K562 (cell line): Measurements from ENCODE around the gene OPA3.

Experiments used
- BDP1 ChIP-seq: IDR thresholded peaks from 3 replicates; pipeline ENCODE4 v1.6.1; 2011; ENCODE audit not compliant: insufficient read length, insufficient read depth
- CTCF ChIP-seq, 3 experiments: IDR thresholded peaks in 2 of 3; conservative IDR thresholded peaks in 1 of 3; 2 replicates each; pipeline ENCODE4 v1.5.1; 2011 to 2012; ENCODE audit warnings: low read length in 3 of 3, mild to moderate bottlenecking in 3 of 3, control low read depth in 2 of 3, improper control_type of control experiment in 1 of 3, inconsistent platforms in 1 of 3, low read depth in 1 of 3, mixed read lengths in 1 of 3, moderate library complexity in 1 of 3; ENCODE audit not compliant: insufficient read depth in 2 of 3
- ETV6 ChIP-seq, 3 experiments: fragments of 150-350 bp in 1 of 3; sonication (generic) in 1 of 3; formaldehyde crosslinking in 1 of 3; IDR thresholded peaks; 2 replicates each; pipeline versions ENCODE4 v1.6.1 to v1.8.0; 2014 to 2022; ENCODE audit warnings: borderline replicate concordance in 2 of 3, low read depth in 2 of 3, antibody characterized with exemption in 1 of 3, low read length in 1 of 3, mild to moderate bottlenecking in 1 of 3, missing genetic modification reagents in 1 of 3
- HCFC1 ChIP-seq: IDR thresholded peaks from 2 replicates; pipeline ENCODE4 v1.6.1; 2012; ENCODE audit warnings: low read depth, low read length, improper control_type of control experiment
- IRF1 ChIP-seq: sonication (generic); formaldehyde crosslinking; IDR thresholded peaks from 2 replicates; pipeline ENCODE4 v1.8.0; 2022; ENCODE audit warnings: missing genetic modification reagents, mild to moderate bottlenecking, borderline replicate concordance
- NFIC ChIP-seq: fragments of 450-650 bp; IDR thresholded peaks from 2 replicates; pipeline ENCODE4 v1.6.1; 2017; ENCODE audit warnings: mild to moderate bottlenecking, inconsistent platforms
- NR2C2 ChIP-seq, 2 experiments: fragments of 200-800 bp in 1 of 2; sonication (Bioruptor generic) in 1 of 2; sonication (generic) in 1 of 2; formaldehyde crosslinking in 1 of 2; IDR thresholded peaks; 2 replicates each; pipeline versions ENCODE4 v1.6.1 to v1.8.0; 2016 to 2022; ENCODE audit warnings: mild to moderate bottlenecking in 1 of 2, missing compliant biosample characterization in 1 of 2, missing genetic modification characterization in 1 of 2, missing genetic modification reagents in 1 of 2
- NRF1 ChIP-seq, 2 experiments: fragments of 450-650 bp; IDR thresholded peaks in 1 of 2; conservative IDR thresholded peaks in 1 of 2; 2 replicates each; pipeline ENCODE4 v1.6.1; 2014; ENCODE audit warnings: mild to moderate bottlenecking in 2 of 2
- POLR2A ChIP-seq: fragments of 450-650 bp; conservative IDR thresholded peaks from 2 replicates; pipeline ENCODE4 v1.6.1; 2016
- RB1 ChIP-seq: fragments of 450-650 bp; IDR thresholded peaks from 2 replicates; pipeline ENCODE4 v1.6.1; 2017; ENCODE audit warnings: low read depth, mild to moderate bottlenecking
- TBP ChIP-seq: optimal IDR thresholded peaks from 2 replicates; pipeline ENCODE3; 2011; ENCODE audit warnings: low read depth, low read length, improper control_type of control experiment
- ZBTB34 ChIP-seq: fragments of 250-450 bp; sonication (Bioruptor Pico); IDR thresholded peaks from 2 replicates; pipeline ENCODE4 v1.8.0; 2021; ENCODE audit warnings: mild to moderate bottlenecking, moderate library complexity
- ZNF639 ChIP-seq, 2 experiments: fragments of 200-800 bp in 1 of 2; sonication (Bioruptor generic) in 1 of 2; sonication (generic) in 1 of 2; formaldehyde crosslinking in 1 of 2; IDR thresholded peaks in 1 of 2; conservative IDR thresholded peaks in 1 of 2; 2 replicates each; pipeline versions ENCODE4 v1.5.0 to v1.6.1; 2016 to 2020; ENCODE audit warnings: missing compliant biosample characterization in 1 of 2, missing genetic modification characterization in 1 of 2, missing genetic modification reagents in 1 of 2

GRCh38 chr19:45514376-45515051 is 70.1 kb downstream of the OPA3 start:
- TF ChIP-seq CTCF (IDR thresholded peaks at IDR 0.05 in 2 of 3, conservative IDR thresholded peaks at IDR 0.05 in 1 of 3; ENCODE audit: insufficient read depth in 2 of 3, low read depth in 1 of 3, low read length in 3 of 3) (no peak), NRF1 (conservative IDR thresholded peaks at IDR 0.05 in 1 of 2, IDR thresholded peaks at IDR 0.05 in 1 of 2) (no peak), BDP1 (no peak), TBP (no peak), RB1 (no peak), ETV6 (IDR thresholded peaks at IDR 0.05; ENCODE audit: borderline replicate concordance in 1 of 2, low read depth in 2 of 2, low read length in 1 of 2) (no peak), ETV6 (CRISPR knock-in tag; IDR thresholded peaks at IDR 0.05; ENCODE audit: borderline replicate concordance) (no peak), POLR2A (no peak), NFIC (no peak), ZBTB34 (CRISPR knock-in tag) (no peak), IRF1 (CRISPR knock-in tag) (no peak), HCFC1 (no peak), ZNF639 (CRISPR knock-in tag; conservative IDR thresholded peaks at IDR 0.05 in 1 of 2, IDR thresholded peaks at IDR 0.05 in 1 of 2) (no peak), NR2C2 (CRISPR knock-in tag; IDR thresholded peaks at IDR 0.05) (no peak), NR2C2 (tag; IDR thresholded peaks at IDR 0.05) (no peak)
